Effector memory CD8-positive, alpha-beta T cell (primary cell): ENCODE measurements around the gene RPS23.
"Not testable (repeated sequence)": the region's sequence is repeated elsewhere in the genome, so short reads cannot be mapped to it uniquely, and the experiment has no call there.

Source experiments
- ATAC-seq: fragments of 150-1000 bp; cut with Tn5 transposase; replicated peaks from 2 replicates; pipeline ENCODE4 v1.10.0; 2021; ENCODE audit warnings: mild to moderate bottlenecking, moderate library complexity
- DNase-seq, 3 experiments: peaks; one replicate each; pipeline ENCODE4 v3.0.0; 2021
- H3K27ac Mint-ChIP-seq, 2 donors: one replicate each; pipeline ENCODE4 v1.8.0; 2022; ENCODE audit warnings: mild to moderate bottlenecking in 2 of 2, mixed read lengths in 2 of 2, moderate library complexity in 2 of 2
- H3K27me3 Mint-ChIP-seq, 2 donors: one replicate each; pipeline ENCODE4 v1.8.0; 2022; ENCODE audit warnings: mixed read lengths in 2 of 2
- H3K36me3 Mint-ChIP-seq: one replicate; pipeline ENCODE4 v1.8.0; 2022; ENCODE audit warnings: mild to moderate bottlenecking, moderate library complexity, mixed read lengths; ENCODE audit not compliant: insufficient read depth
- H3K4me1 Mint-ChIP-seq, 2 donors: one replicate each; pipeline ENCODE4 v1.8.0; 2022; ENCODE audit warnings: low read depth in 2 of 2, mixed read lengths in 2 of 2
- H3K4me3 Mint-ChIP-seq, 2 donors: one replicate each; pipeline ENCODE4 v1.8.0; 2022; ENCODE audit warnings: mild to moderate bottlenecking in 2 of 2, mixed read lengths in 2 of 2, moderate library complexity in 2 of 2
- H3K9me3 Mint-ChIP-seq, 2 donors: one replicate each; pipeline ENCODE4 v1.8.0; 2022; ENCODE audit warnings: mixed read lengths in 2 of 2

The RPS23 gene

GRCh38 chr5:82277613-82277986, 554 bp downstream of the RPS23 start:
- H3K4me1 Mint-ChIP-seq: peaks cover 17 to 29% of the 10 kb centered on the region in 2 donors

DNA sequence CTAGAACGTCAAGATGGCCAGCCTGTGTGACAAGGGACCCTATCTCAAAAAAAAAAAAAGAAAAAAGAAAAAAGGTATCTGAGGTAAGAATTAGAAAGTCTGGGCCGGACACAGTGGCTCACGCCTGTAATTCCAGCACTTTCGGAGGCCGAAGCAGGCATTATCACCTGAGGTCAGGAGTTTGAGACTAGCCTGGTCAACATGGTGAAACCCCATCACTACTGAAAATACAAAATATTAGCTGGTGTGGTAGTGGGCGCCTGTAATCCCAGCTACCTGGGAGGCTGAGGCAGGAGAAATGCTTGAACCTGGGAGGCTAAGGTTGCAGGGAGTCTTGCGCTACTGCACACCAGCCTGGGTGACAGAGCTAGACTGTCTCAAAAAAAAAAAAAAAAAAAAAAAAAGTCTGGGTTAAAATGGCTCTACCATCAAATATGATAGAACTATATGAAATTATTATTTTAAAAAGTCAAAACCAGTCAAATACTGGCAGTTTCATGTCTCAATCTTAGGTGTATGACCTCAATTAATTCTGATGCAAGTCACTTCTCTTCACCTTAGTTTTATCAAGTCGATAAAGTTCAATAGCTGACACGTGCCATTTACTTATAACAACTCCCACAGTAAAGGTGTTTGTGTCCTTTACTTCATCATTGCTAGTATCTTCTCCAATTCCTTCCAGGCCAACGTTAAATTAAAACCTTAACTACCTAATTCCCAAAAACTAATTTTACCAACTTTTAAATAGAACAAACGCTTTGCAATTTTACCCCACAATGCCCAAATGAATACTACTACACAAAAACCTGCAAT, 1.1 kb downstream of the RPS23 start:
- Mint-ChIP-seq H3K9me3 (no peaks in the 10 kb centered on the region), H3K36me3 (peaks cover 60% of the 10 kb centered on the region), H3K27me3 (no peaks in the 10 kb centered on the region), H3K27ac (peak overlapping the region; percentile 98), H3K4me1 (peaks cover 19 to 29% of the 10 kb centered on the region in 2 donors), H3K4me3 (peak overlapping the region; percentile 94 to 99)
- DNase-seq: no peak
- no peak for ATAC-seq

More at GRCh38 chr5:82277613-82277986, 554 bp downstream of the RPS23 start:
- Mint-ChIP-seq H3K4me3 (peak overlapping the region; percentile 94 to 99), H3K27me3 (no peaks in the 10 kb centered on the region), H3K27ac (peak overlapping the region; percentile 98), H3K9me3 (no peaks in the 10 kb centered on the region), H3K36me3 (peaks cover 57% of the 10 kb centered on the region)
- ATAC-seq: peak; percentile 14
- no peak for DNase-seq

DNA sequence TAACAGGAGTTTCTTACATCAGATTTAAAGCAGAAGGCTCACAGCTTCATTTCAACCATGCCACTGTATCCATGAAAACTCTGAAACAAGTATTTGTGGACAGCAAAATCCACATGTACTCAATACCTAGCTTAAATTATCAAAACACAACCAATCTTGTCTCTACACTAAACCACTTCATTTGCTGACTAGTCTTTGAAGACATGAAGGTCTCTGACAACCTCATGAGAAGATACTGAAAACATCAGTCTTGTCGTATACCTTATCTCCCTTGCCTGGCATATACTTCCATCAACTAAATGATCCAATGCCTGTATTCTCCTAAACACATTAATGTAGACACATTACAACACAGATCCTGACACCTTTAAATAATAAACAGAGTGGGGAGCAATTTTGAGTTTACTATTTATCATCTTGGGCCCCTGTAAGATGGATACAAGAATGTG, 2.9 kb downstream of the RPS23 start:
- H3K4me3 Mint-ChIP-seq: peak overlapping the region in 1 of 2 donors; percentile 13
- no peak overlapping the region for H3K27ac Mint-ChIP-seq
- H3K4me1 Mint-ChIP-seq: peaks cover 19 to 29% of the 10 kb centered on the region in 2 donors

DNA sequence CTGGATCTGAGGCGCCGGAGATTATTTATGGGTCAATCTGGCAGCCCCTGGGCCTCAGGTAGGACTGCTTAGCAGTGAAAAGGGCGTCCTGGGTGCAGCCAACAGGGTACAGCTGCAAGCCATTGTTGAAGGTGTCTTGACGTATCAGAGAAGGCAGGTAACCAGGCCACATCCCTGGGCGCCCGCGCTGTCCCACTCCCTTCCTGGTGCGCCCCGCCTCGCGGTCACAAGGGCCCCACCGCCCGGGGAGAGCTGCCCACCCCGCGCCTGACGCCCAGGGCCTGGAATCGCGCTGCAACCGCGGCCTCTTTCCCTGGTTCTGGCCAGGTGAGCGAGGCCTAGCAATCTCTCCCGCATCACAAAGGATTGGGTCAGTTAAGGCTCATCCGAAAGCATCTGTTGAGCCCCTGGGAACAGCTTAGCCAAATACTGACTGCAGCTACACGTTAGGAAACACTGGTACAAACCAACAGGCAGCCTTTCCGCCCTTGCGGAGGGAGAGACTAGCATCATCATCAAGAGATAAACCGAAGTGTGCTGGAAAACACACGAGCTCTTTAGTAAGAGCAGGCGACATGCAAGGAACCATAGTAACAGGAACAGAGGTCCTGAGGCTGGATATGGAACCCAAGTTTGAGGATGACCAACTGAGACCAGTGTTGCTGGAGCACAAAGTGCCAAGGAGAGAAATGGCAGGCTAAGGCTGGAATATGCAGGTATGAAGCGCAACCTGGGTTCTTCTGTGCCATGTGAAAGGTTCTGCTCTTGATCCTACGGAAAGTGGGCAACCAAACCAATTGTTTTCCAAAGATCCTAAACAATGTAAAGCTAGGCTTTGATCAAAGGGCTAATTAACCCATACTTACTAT, 3.6 kb downstream of the RPS23 start:
- peak overlapping the region in 1 of 2 donors; percentile 69 for H3K27ac Mint-ChIP-seq
- H3K9me3 Mint-ChIP-seq: no peaks in the 10 kb centered on the region
- peaks cover 60% of the 10 kb centered on the region for H3K36me3 Mint-ChIP-seq
- ATAC-seq (no peak), DNase-seq (no peak)
- no peaks in the 10 kb centered on the region for H3K27me3 Mint-ChIP-seq
- peaks cover 19 to 29% of the 10 kb centered on the region in 2 donors for H3K4me1 Mint-ChIP-seq
- H3K4me3 Mint-ChIP-seq: no peak overlapping the region

More for the DNA sequence above, 2.9 kb downstream of the RPS23 start:
- ATAC-seq (no peak), DNase-seq (no peak)
- peaks cover 60% of the 10 kb centered on the region for H3K36me3 Mint-ChIP-seq
- H3K9me3 Mint-ChIP-seq: no peaks in the 10 kb centered on the region
- no peaks in the 10 kb centered on the region for H3K27me3 Mint-ChIP-seq

DNA sequence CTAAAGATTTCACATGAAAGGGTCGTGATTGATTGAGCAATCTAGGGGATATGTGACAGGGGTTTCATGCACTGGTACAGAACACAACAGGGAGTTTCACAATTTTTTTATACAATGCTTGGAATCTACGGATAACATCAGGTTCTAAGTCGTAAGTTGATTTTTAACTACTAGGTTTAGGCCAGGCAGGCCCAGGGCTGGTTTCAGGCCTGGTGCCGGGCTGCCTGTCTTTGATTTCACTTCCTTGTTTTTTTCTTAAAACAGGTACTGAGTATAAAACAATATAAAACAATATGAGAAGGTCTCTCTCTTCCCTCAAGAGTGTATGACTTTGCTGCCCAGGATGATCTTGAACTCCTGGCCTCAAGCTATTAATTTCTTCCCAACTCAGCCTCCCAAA, 4.7 kb downstream of the RPS23 start:
- Mint-ChIP-seq H3K36me3 (peaks cover 55% of the 10 kb centered on the region), H3K4me1 (peaks cover 18 to 20% of the 10 kb centered on the region in 2 donors), H3K27ac (peak overlapping the region; percentile 24 to 69)
- not testable (repeated sequence) for H3K4me3 Mint-ChIP-seq, H3K27me3 Mint-ChIP-seq, ATAC-seq, DNase-seq, H3K9me3 Mint-ChIP-seq

- Mint-ChIP-seq H3K4me1 (peaks cover 15 to 17% of the 10 kb centered on the region in 2 donors), H3K27ac (peak overlapping the region; percentile 24 to 35), H3K36me3 (peaks cover 48% of the 10 kb centered on the region)
- ATAC-seq, H3K9me3 Mint-ChIP-seq, H3K4me3 Mint-ChIP-seq, H3K27me3 Mint-ChIP-seq, DNase-seq: not testable (repeated sequence)
These were observed 5.4 kb downstream of the RPS23 start for GRCh38 chr5:82272571-82273356.

GRCh38 chr5:82269363-82269762, 8.8 kb downstream of the RPS23 start:
- DNase-seq, ATAC-seq, H3K4me1 Mint-ChIP-seq, H3K9me3 Mint-ChIP-seq, H3K27ac Mint-ChIP-seq, H3K27me3 Mint-ChIP-seq, H3K4me3 Mint-ChIP-seq: not testable (repeated sequence)
- peaks cover 17% of the 10 kb centered on the region for H3K36me3 Mint-ChIP-seq

DNA sequence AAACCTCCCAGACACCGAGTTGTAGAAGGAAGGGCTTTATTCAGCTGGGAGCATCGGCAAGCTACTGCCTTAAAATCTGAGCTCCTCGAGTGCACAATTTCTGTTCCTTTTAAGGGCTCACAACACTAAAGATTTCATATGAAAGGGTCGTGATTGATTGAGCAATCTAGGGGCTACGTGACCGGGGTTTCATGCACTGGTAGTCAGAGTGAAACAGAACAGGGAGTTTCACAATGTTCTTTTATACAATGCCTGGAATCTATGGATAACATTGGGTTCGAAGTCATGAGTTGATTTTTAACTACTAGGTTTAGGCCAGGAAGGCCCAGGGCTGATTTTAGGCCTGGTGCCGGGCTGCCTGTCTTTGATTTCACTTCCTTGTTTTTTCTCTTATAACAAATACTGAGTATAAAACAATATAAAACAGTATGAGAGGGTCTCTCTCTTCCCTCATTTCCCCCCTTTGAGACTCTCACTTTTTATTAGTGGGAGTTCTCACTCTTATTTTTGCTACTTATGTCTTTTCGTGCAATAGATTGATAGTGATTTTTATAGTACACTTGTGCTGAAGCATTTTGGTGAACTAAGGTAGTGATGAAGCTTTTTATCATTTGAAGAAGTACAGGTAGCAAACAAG, 10.7 kb downstream of the RPS23 start:
- ATAC-seq, H3K4me3 Mint-ChIP-seq, H3K27me3 Mint-ChIP-seq, H3K4me1 Mint-ChIP-seq, H3K27ac Mint-ChIP-seq, DNase-seq, H3K9me3 Mint-ChIP-seq, H3K36me3 Mint-ChIP-seq: not testable (repeated sequence)

DNA sequence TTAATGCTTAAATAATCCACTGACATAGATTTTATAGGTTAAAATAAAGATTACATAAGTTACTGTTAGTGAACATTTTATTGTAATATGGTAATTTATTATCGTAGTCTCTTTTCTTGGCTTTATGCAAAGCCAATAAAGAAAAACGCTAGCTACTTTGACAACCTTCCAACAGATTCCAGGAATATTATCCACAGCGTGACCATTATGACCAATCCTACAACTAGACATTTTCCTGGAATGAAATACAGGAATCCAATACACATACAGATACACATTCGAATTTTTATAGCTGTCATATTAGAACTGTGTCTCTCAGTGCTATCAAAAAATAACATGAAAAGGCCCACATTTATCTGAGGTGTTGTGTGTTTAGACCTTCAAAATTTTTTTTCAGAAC, 13.1 kb downstream of the RPS23 start:
- no peaks in the 10 kb centered on the region for H3K27me3 Mint-ChIP-seq
- H3K27ac Mint-ChIP-seq: no peak overlapping the region
- DNase-seq (no peak), ATAC-seq (no peak)
- no peaks in the 10 kb centered on the region for H3K36me3 Mint-ChIP-seq
- no peak overlapping the region for H3K4me3 Mint-ChIP-seq
- H3K4me1 Mint-ChIP-seq: no peaks in the 10 kb centered on the region
- no peaks in the 10 kb centered on the region for H3K9me3 Mint-ChIP-seq

- Mint-ChIP-seq H3K4me1 (no peaks in the 10 kb centered on the region), H3K4me3 (no peak overlapping the region), H3K27me3 (no peaks in the 10 kb centered on the region), H3K36me3 (no peaks in the 10 kb centered on the region), H3K9me3 (no peaks in the 10 kb centered on the region), H3K27ac (no peak overlapping the region)
- ATAC-seq: no peak
- DNase-seq: no peak
These were observed 18.9 kb downstream of the RPS23 start for GRCh38 chr5:82259172-82259800.

DNA sequence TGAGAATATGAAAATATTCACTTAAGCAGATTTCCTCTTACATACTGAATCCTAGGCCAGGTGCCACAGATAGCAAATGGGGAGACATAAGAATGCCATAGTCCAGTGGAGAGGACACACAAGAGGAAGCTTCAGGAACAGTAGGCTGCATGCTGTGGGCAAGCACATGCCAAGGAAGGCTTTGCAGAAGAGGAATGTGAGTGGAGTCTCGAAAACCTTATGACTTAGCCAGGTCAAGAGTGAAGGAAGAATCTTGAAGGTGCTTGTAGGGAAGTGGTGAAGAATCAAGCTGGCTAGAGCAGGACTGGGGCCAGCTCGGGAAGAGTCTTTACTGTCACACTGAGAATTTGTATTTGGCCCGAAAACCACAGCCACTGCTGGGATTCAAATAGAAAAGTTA, 20.4 kb downstream of the RPS23 start:
- Mint-ChIP-seq H3K4me1 (no peaks in the 10 kb centered on the region), H3K27ac (no peak overlapping the region), H3K36me3 (no peaks in the 10 kb centered on the region), H3K27me3 (no peaks in the 10 kb centered on the region), H3K4me3 (no peak overlapping the region), H3K9me3 (no peaks in the 10 kb centered on the region)
- DNase-seq (no peak), ATAC-seq (no peak)

DNA sequence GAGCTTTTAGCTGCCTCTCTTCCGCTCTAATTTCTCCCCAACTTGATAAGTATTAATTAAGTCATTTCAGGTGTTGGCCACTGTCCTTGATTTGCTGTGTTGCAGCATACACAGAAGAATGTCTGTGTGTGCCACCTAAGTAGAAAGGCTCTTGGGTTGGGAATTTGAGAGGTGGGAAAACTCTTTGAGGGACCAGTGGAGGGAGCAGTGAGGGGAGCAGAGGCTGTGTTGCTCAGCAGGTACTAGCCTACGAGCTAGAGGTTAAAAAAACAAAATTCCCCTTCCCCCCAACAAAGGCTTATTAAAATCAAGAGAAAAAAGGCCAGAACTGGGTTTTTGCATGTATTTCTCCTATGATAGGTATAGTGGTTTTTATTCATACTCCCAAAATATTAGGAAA, 20.9 kb downstream of the RPS23 start:
- Mint-ChIP-seq H3K27ac (no peak overlapping the region), H3K36me3 (no peaks in the 10 kb centered on the region), H3K9me3 (no peaks in the 10 kb centered on the region), H3K4me1 (no peaks in the 10 kb centered on the region), H3K4me3 (no peak overlapping the region), H3K27me3 (no peaks in the 10 kb centered on the region)
- ATAC-seq: no peak
- no peak for DNase-seq
